A549 treated with AZD2906 at 1 μM for 4 hours (cell line): ENCODE data around the gene ADAM30. TPM values are rescaled to one million over a fixed set of nuclear protein-coding genes. Genes with fewer than 3 reads are reported as not detected.

Experiments
- total RNA-seq: library from RNA; stranded (reverse); fragments of 200-300 nt; extraction: Qiagen RNA extraction; gene quantifications from 5 replicates; pipeline ENCODE4 v1.2.3, GENCODE V29; 2022

The ADAM30 gene
- total RNA-seq: not detected in 5 replicates

DNA sequence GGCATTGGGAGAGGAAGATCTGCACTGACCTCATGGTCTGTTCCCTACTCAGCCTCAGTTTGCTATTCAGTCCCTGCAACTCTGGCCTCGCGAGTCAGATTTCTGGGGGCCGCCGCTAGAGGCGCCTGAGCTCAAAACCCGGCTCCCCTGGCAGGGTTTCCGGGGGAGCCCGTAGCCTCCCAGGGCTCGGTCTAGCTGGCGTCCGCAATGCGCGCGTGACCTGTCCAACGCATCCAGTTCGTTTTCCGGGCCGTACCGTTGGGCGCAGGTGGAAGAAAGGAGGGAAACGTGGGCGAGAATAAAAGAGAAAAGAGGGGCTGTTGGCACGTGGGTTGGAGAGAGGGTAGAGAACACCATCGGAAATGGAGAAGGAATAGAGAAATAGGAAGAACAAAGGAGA is at the start of gene ADAM30:
Gene ADAM30 (minus strand): TSS at position 213 of the 400 bp plus-strand sequence. CDS start 179 bp downstream, at position 34.

Other genes starting within 250 kb of the ADAM30 start
- 1.4 to 1.7 TPM (median 1.4 TPM) in 5 replicates for gene ZNF697, start 248.2 kb downstream of the ADAM30 start, total RNA-seq
- 70.2 to 89.3 TPM (median 81.4 TPM) in 5 replicates for gene PHGDH, start 184.6 kb downstream of the ADAM30 start, total RNA-seq
- not detected in 5 replicates for gene HMGCS2, start 127.6 kb downstream of the ADAM30 start, total RNA-seq
- gene REG4, start 85.1 kb downstream of the ADAM30 start, total RNA-seq: not detected in 5 replicates
- gene NOTCH2, start 173.1 kb upstream of the ADAM30 start, total RNA-seq: 29.0 to 44.1 TPM (median 39.7 TPM) in 5 replicates